ENCODE results near the gene FBN1. TPM values are rescaled to one million over a fixed set of nuclear protein-coding genes. Genes with fewer than 3 reads are reported as not detected.
A peak's percentile ranks its signal among the peaks of the same experiment; 100 is the strongest.

The FBN1 gene
- total RNA-seq, 6 donors from 2014 or later, result 20.3 to 159 (median 44.3) TPM

GRCh38 chr15:48641416-48641815 lies 4.1 kb downstream of the FBN1 start:
- H3K9me3 ChIP-seq, result no peaks in the 10 kb centered on the region
- peaks cover 0 to 15% (median 6%) of the 10 kb centered on the region in 4 donors for H3K27me3 ChIP-seq
- H3K36me3 ChIP-seq, result no peaks in the 10 kb centered on the region
- H3K27ac ChIP-seq, result peak overlapping the region in 1 of 4 donors; percentile 6
- DNase-seq (no peak), ATAC-seq (ENCODE audit: low FRiP score in 2 of 2) (no peak)
- WGBS, 2 donors, result 66 to 69% methylated on average over 3 of the region's 3 CpGs
- peaks cover 10 to 21% (median 19%) of the 10 kb centered on the region in 4 donors for H3K4me1 ChIP-seq
- peak overlapping the region in 1 of 4 donors; percentile 79 for H3K4me3 ChIP-seq
- TF ChIP-seq POLR2A (IDR thresholded peaks at IDR 0.05), result no peak
- no peak for TF ChIP-seq CTCF (IDR thresholded peaks at IDR 0.05)
- TF ChIP-seq EP300 (IDR thresholded peaks at IDR 0.05), result no peak
- TF ChIP-seq POLR2AphosphoS5 (IDR thresholded peaks at IDR 0.05), result no peak

DNA sequence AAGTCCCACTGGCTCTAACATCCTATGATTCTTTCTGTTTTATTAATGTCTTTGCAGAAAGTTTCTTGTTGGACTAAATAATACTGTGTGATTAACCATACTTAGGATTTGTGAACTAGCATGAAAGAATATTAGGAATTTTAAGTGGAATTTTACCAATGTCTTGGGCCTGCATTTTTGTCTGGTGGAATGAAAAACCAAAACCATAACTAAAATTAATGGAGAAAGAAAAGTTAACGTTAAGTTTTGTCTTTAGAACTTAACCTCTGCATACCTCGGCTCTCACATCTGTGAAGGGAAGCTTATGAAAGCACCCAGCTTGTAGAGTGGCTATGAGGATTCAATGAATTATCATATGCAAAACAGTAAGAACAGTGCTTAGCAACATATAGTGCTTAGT lies 6.5 kb downstream of the FBN1 start:
- Histone ChIP-seq H3K9me3 (no peaks in the 10 kb centered on the region), H3K4me1 (no peaks in the 10 kb centered on the region), H3K4me3 (no peak overlapping the region), H3K27ac (no peak overlapping the region), H3K36me3 (no peaks in the 10 kb centered on the region), H3K27me3 (no peaks in the 10 kb centered on the region)
- TF ChIP-seq EP300 (IDR thresholded peaks at IDR 0.05) (no peak), POLR2A (IDR thresholded peaks at IDR 0.05) (no peak), POLR2AphosphoS5 (IDR thresholded peaks at IDR 0.05) (no peak)
- WGBS, 2 donors, result 80 to 84% methylated on average over 2 of the region's 2 CpGs
- no peak for DNase-seq
- ATAC-seq (ENCODE audit: low FRiP score in 2 of 2), result no peak

- 90 to 96% methylated on average over 2 of the region's 2 CpGs for WGBS, 2 donors
These were observed 7.9 kb downstream of the FBN1 start for GRCh38 chr15:48637639-48638038.

GRCh38 chr15:48636511-48636910 lies 9.0 kb downstream of the FBN1 start:
- H3K27me3 ChIP-seq, result no peaks in the 10 kb centered on the region
- H3K4me3 ChIP-seq, result no peak overlapping the region
- 91 to 92% methylated on average over 5 of the region's 5 CpGs for WGBS, 2 donors
- DNase-seq (no peak), ATAC-seq (ENCODE audit: low FRiP score in 2 of 2) (peak in 1 of 2 donors; percentile 58)
- no peaks in the 10 kb centered on the region for H3K9me3 ChIP-seq
- H3K27ac ChIP-seq, result no peak overlapping the region
- no peaks in the 10 kb centered on the region for H3K36me3 ChIP-seq
- no peak for TF ChIP-seq EP300 (IDR thresholded peaks at IDR 0.05)
- TF ChIP-seq POLR2A (IDR thresholded peaks at IDR 0.05), result no peak
- TF ChIP-seq POLR2AphosphoS5 (IDR thresholded peaks at IDR 0.05), result no peak
- no peaks in the 10 kb centered on the region for H3K4me1 ChIP-seq

More at GRCh38 chr15:48637639-48638038, 7.9 kb downstream of the FBN1 start:
- Histone ChIP-seq H3K9me3 (no peaks in the 10 kb centered on the region), H3K4me3 (no peak overlapping the region), H3K27ac (no peak overlapping the region), H3K27me3 (no peaks in the 10 kb centered on the region), H3K36me3 (no peaks in the 10 kb centered on the region), H3K4me1 (no peaks in the 10 kb centered on the region)
- TF ChIP-seq EP300 (IDR thresholded peaks at IDR 0.05), result no peak
- no peak for TF ChIP-seq POLR2A (IDR thresholded peaks at IDR 0.05)
- TF ChIP-seq POLR2AphosphoS5 (IDR thresholded peaks at IDR 0.05), result no peak
- no peak for TF ChIP-seq CTCF (IDR thresholded peaks at IDR 0.05)
- ATAC-seq (ENCODE audit: low FRiP score in 2 of 2), result no peak
- no peak for DNase-seq

GRCh38 chr15:48634893-48635292 lies 10.6 kb downstream of the FBN1 start:
- TF ChIP-seq POLR2AphosphoS5 (IDR thresholded peaks at IDR 0.05) (no peak), CTCF (IDR thresholded peaks at IDR 0.05) (no peak), POLR2A (IDR thresholded peaks at IDR 0.05) (no peak), EP300 (IDR thresholded peaks at IDR 0.05) (no peak)
- Histone ChIP-seq H3K36me3 (no peaks in the 10 kb centered on the region), H3K9me3 (no peaks in the 10 kb centered on the region), H3K4me1 (no peaks in the 10 kb centered on the region), H3K27me3 (no peaks in the 10 kb centered on the region), H3K27ac (no peak overlapping the region), H3K4me3 (no peak overlapping the region)
- ATAC-seq (ENCODE audit: low FRiP score in 2 of 2) (no peak), DNase-seq (no peak)
- 89 to 94% methylated on average over 2 of the region's 2 CpGs for WGBS, 2 donors

DNA sequence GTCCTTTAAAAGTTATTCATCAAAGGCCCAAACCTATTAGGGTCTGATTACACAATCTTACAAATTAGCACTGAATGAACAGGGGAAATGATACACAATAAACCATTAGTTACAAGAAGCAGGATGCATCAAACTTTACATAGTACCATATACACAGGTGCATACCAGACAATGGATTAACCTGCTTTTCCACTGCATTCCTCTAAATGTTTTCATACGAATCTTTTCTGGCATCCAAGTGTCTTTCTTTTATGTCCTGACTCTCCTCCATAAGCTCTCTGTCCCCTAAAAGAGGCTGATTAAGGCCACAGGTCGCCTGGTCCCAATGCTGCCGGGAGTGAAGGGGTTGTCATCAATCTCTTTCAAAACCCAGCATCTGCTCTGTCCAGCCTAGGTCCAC lies 11.4 kb downstream of the FBN1 start:
- no peak overlapping the region for H3K4me3 ChIP-seq
- TF ChIP-seq POLR2A (IDR thresholded peaks at IDR 0.05), result no peak
- WGBS, 2 donors, result 83 to 86% methylated on average over 3 of the region's 3 CpGs
- no peaks in the 10 kb centered on the region for H3K27me3 ChIP-seq
- no peak for ATAC-seq (ENCODE audit: low FRiP score in 2 of 2)
- no peak overlapping the region for H3K27ac ChIP-seq
- no peaks in the 10 kb centered on the region for H3K36me3 ChIP-seq
- no peaks in the 10 kb centered on the region for H3K4me1 ChIP-seq
- H3K9me3 ChIP-seq, result no peaks in the 10 kb centered on the region
- no peak for DNase-seq

All from upper lobe of left lung (tissue), 6 donors.